HepG2 (cell line): ENCODE results near the gene IL5RA. TPM values are rescaled to one million over a fixed set of nuclear protein-coding genes. Genes with fewer than 3 reads are reported as not detected.

ENCODE experiments used
- ATAC-seq: fragments of 200-7000 bp; cut with Tn5 transposase; 3 replicates; pipeline ENCODE4 v1.9.1; 2020; ENCODE audit warnings: mild to moderate bottlenecking, moderate library complexity
- BruUV-seq: library from RNA; stranded (reverse); fragments of 400-500 nt; replicated peaks from 2 replicates; lab custom pipeline; 2021; lab: Mats Ljungman, UMichigan
- CTCF ChIA-PET: fragments of 300-600 bp; formaldehyde crosslinking; extraction: SDS; loops from one replicate; lab custom pipeline; 2021; ENCODE audit warnings: low total read pairs, inconsistent platforms, low intra/inter-chr PET ratio; lab: Yijun Ruan, JAX
- POLR2A ChIA-PET: fragments of 350-600 bp; sonication (Branson Sonifier 250); formaldehyde crosslinking; loops from one replicate; lab custom pipeline; 2020; ENCODE audit warnings: antibody characterized with exemption, inconsistent platforms; lab: Yijun Ruan, JAX
- DNase-seq: peaks from one replicate; pipeline ENCODE4 v3.0.0-alpha.2; 2015; ENCODE audit warnings: low spot score
- FAIRE-seq: peaks from 3 replicates; lab custom pipeline; 2011; peaks lifted over from hg19 to GRCh38; lab: Jason Lieb, UNC
- H2AFZ ChIP-seq: one replicate; pipeline ENCODE4 v1.6.1; 2011; ENCODE audit warnings: low read length, inconsistent platforms
- H3K27ac ChIP-seq: fragments of 300-600 bp; 3 replicates; pipeline ENCODE4 v1.8.0; 2011; ENCODE audit warnings: mixed run types, mild to moderate bottlenecking, mixed read lengths, low read length, inconsistent platforms; ENCODE audit not compliant: insufficient read depth; ENCODE audit errors: extremely low read length
- H3K27me3 ChIP-seq, 2 experiments: fragments of 200-600 bp in 1 of 2; 2 replicates in 1 of 2; 3 replicates in 1 of 2; pipeline versions ENCODE4 v1.6.0 to v1.8.0; 2011; ENCODE audit warnings: low read length in 2 of 2, mild to moderate bottlenecking in 2 of 2, moderate library complexity in 2 of 2, inconsistent platforms in 1 of 2; ENCODE audit not compliant: insufficient read depth in 2 of 2, control insufficient read depth in 1 of 2
- H3K36me3 ChIP-seq, 2 experiments: fragments of 200-600 bp in 1 of 2; replicated peaks in 1 of 2; 2 replicates in 1 of 2; 3 replicates in 1 of 2; pipeline versions ENCODE4 v1.5.1 to v1.8.0; 2011; ENCODE audit warnings: low read length in 2 of 2, inconsistent platforms in 1 of 2; ENCODE audit not compliant: insufficient read depth in 2 of 2, control insufficient read depth in 1 of 2
- H3K4me1 ChIP-seq: 2 replicates; pipeline ENCODE4 v1.5.1; 2012; ENCODE audit warnings: low read length, inconsistent platforms; ENCODE audit not compliant: insufficient read depth
- H3K4me2 ChIP-seq: 2 replicates; pipeline ENCODE4 v1.6.0; 2011; ENCODE audit warnings: low read depth, low read length, inconsistent platforms
- H3K4me3 ChIP-seq, 3 experiments: fragments of 200-600 bp in 1 of 3; sonication (generic), shearing (Covaris generic) in 1 of 3; replicated peaks in 1 of 3; 2 replicates each; pipeline ENCODE4 v1.5.1; 2011 to 2016; ENCODE audit warnings: low read length in 3 of 3, inconsistent platforms in 2 of 3, low read depth in 2 of 3, mild to moderate bottlenecking in 2 of 3, control low read depth in 1 of 3, mixed read lengths in 1 of 3; ENCODE audit not compliant: insufficient read depth in 1 of 3
- H3K79me2 ChIP-seq: one replicate; pipeline ENCODE4 v1.6.1; 2011; ENCODE audit warnings: low read length, inconsistent platforms; ENCODE audit not compliant: insufficient read depth
- H3K9ac ChIP-seq: 2 replicates; pipeline ENCODE4 v1.6.0; 2011; ENCODE audit warnings: mild to moderate bottlenecking, low read depth, low read length, inconsistent platforms; ENCODE audit not compliant: insufficient read depth
- H3K9me3 ChIP-seq: 2 replicates; pipeline ENCODE4 v1.5.1; 2012; ENCODE audit warnings: mild to moderate bottlenecking, low read length
- H4K20me1 ChIP-seq: 2 replicates; pipeline ENCODE4 v1.6.0; 2011; ENCODE audit warnings: inconsistent platforms, mild to moderate bottlenecking, low read length, moderate library complexity; ENCODE audit not compliant: insufficient read depth
- RBM22 ChIP-seq: fragments of 200-400 bp; formaldehyde crosslinking; optimal IDR thresholded peaks from 2 replicates; pipeline ENCODE3; 2017; ENCODE audit warnings: mild to moderate bottlenecking, low read length, moderate library complexity
- SPEN ChIP-seq: sonication (generic); formaldehyde crosslinking; IDR thresholded peaks from 2 replicates; pipeline ENCODE4 v1.5.1; 2020; ENCODE audit warnings: low read depth, mild to moderate bottlenecking, missing genetic modification reagents
- ZNF703 ChIP-seq: sonication (generic); formaldehyde crosslinking; IDR thresholded peaks from 2 replicates; pipeline ENCODE4 v1.5.1; 2020; ENCODE audit warnings: missing genetic modification reagents, mild to moderate bottlenecking, moderate library complexity, borderline replicate concordance
- ZNF776 ChIP-seq: sonication (generic); formaldehyde crosslinking; IDR thresholded peaks from 2 replicates; pipeline ENCODE4 v1.4.0; 2020; ENCODE audit warnings: mild to moderate bottlenecking, missing genetic modification reagents
- WGBS: methylation state at CpG from one replicate; pipeline ENCODE4 v1.1.6; 2017; ENCODE audit warnings: low lambda C conversion rate; 5-methylcytosine and 5-hydroxymethylcytosine counted together
- in situ Hi-C: cut with HindIII; loops from 2 replicates; pipeline ENCODE4 v1.10.0; 2017; ENCODE audit warnings: low pct_unique_long_range_greater_than_20kb; ENCODE audit not compliant: extremely low pct_ligation_motif_present
- intact Hi-C: fragments of 100-400 bp; cut with micrococcal nuclease; formaldehyde crosslinking; loops from one replicate; pipeline ENCODE4 v1.10.0; 2022; ENCODE audit not compliant: unreplicated experiment
- polyA plus RNA-seq, 8 experiments: library from polyadenylated mRNA; depleted of rRNA in 3 of 8; stranded (reverse) in 7 of 8; unstranded in 1 of 8; fragments of >200 nt; fragmentation: Illumina TruSeq in 4 of 8; extraction: Trizol in 4 of 8; gene quantifications; 2 replicates each; pipeline versions ENCODE4 v1.2.1 to v1.2.3, GENCODE V29; 2011 to 2016; ENCODE audit warnings: low read depth in 4 of 8, missing spikeins in 1 of 8, mixed read lengths in 1 of 8; ENCODE audit not compliant: insufficient read depth in 1 of 8
- total RNA-seq, 5 experiments: library from RNA; depleted of rRNA; stranded (reverse); fragments of >200 nt; fragmentation: Illumina TruSeq; extraction: Trizol; gene quantifications; 2 replicates each; pipeline ENCODE4 v1.2.3, GENCODE V29; 2016; ENCODE audit warnings: low read depth in 1 of 5
- TF ChIP-seq, protein P1 (sequence below): IDR thresholded peaks from 2 replicates; pipeline ENCODE4 v1.6.1; 2012; ENCODE audit warnings: inconsistent platforms
- TF ChIP-seq, protein P2 (sequence below): sonication (generic); formaldehyde crosslinking; IDR thresholded peaks from 2 replicates; pipeline ENCODE4 v1.8.1; 2023; ENCODE audit warnings: missing genetic modification reagents, mild to moderate bottlenecking, borderline replicate concordance
- TF ChIP-seq, protein P3 (sequence below): sonication (generic); formaldehyde crosslinking; IDR thresholded peaks from 2 replicates; pipeline ENCODE4 v1.8.0; 2022; ENCODE audit warnings: mild to moderate bottlenecking, missing genetic modification reagents, borderline replicate concordance

Gene IL5RA
- total and polyA plus RNA-seq, 2 of the 13 experiments (the other 11 are each of a cell fraction or from before 2014, with no cell fraction given): not detected

DNA sequence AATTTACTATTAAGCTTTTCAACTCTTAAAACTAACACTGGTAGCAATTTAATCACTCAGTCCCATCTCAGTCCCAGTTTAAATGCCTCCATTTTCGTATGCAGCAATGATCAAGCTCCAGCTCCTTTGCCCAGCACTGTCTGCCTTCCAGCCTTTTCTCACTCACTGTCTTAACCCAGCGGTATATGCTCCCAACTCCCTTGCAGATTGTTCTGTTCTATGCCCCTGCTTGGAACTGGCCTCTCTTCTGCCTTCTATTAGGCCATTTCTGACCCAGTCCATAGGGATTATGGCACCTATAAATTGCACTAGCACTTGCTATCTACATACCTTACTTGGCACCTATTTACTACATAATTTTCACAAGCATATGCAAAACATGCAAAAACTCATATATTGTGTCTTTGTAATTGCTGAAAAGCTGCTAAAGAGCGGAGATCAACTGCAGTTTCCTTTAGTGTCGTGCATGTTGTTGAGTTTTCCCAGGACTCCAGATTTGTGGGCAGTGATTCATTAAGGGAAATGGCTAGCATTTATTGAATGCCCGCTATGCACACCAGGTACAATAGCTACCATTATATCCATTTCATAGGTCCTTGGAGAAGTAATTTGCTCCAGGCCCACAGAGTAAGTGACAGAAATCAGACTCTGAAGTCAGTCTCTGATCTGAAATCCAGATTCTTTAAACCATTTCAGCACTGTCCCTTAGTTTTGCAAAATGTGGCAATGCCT lies 44.9 kb upstream of the IL5RA start:
- no peak for TF ChIP-seq ZNF703 (CRISPR knock-in tag)
- TF ChIP-seq RBM22: peak; percentile 85

DNA sequence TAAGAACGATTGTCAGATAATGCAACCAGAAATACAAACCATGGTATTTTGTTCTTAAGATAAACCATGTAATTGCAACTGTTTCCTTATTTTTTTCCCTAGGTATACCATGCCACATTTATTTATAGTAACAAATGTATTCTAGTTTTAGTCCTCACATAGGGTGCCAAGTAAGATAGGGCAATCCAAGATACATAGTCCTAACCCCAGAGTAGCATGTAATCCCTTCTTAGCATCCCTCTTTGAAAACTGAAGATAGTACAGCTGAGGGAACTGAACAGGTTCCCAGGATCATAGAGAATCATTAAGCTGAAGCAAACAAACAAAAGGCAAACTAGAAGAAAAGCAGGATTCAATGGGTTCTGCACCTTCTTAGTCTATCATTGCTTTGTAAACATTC lies 41.3 kb upstream of the IL5RA start:
- H3K79me2 ChIP-seq: no peaks in the 10 kb centered on the region
- H3K4me2 ChIP-seq: no peak overlapping the region
- WGBS: 76% methylated on average over 1 of the region's 1 CpG
- CTCF ChIA-PET: no interaction called here
- H4K20me1 ChIP-seq: no peaks in the 10 kb centered on the region
- H3K9me3 ChIP-seq: no peaks in the 10 kb centered on the region
- H3K4me1 ChIP-seq: no peaks in the 10 kb centered on the region
- no peak overlapping the region for H3K27ac ChIP-seq
- H3K27me3 ChIP-seq: no peaks in the 10 kb centered on the region
- intact Hi-C loops (no loop called here), in situ Hi-C loops (no loop called here)
- POLR2A ChIA-PET: no interaction called here
- peaks cover 3 to 72% of the 10 kb centered on the region in 2 experiments for H3K36me3 ChIP-seq
- FAIRE-seq (no peak), ATAC-seq (no peak), DNase-seq (no peak)
- BruUV-seq: no TSS peak
- H3K4me3 ChIP-seq: no peak overlapping the region
- no peak overlapping the region for H2AFZ ChIP-seq
- TF ChIP-seq ZNF776 (CRISPR knock-in tag) (no peak), RBM22 (peak; percentile 77), SPEN (CRISPR knock-in tag) (no peak)
- TF ChIP-seq, protein P1, sequence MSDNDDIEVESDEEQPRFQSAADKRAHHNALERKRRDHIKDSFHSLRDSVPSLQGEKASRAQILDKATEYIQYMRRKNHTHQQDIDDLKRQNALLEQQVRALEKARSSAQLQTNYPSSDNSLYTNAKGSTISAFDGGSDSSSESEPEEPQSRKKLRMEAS: no peak
- TF ChIP-seq, protein P2, sequence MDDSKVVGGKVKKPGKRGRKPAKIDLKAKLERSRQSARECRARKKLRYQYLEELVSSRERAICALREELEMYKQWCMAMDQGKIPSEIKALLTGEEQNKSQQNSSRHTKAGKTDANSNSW: no peak
- TF ChIP-seq, protein P3, sequence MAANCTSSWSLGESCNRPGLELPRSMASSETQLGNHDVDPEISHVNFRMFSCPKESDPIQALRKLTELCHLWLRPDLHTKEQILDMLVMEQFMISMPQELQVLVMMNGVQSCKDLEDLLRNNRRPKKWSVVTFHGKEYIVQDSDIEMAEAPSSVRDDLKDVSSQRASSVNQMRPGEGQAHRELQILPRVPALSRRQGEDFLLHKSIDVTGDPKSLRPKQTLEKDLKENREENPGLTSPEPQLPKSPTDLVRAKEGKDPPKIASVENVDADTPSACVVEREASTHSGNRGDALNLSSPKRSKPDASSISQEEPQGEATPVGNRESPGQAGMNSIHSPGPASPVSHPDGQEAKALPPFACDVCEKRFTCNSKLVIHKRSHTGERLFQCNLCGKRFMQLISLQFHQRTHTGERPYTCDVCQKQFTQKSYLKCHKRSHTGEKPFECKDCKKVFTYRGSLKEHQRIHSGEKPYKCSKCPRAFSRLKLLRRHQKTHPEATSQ (CRISPR knock-in tag): no peak
- H3K9ac ChIP-seq: no peak overlapping the region

More for the DNA sequence above, 44.9 kb upstream of the IL5RA start:
- CTCF ChIA-PET: no interaction called here
- no peak overlapping the region for H3K4me2 ChIP-seq
- FAIRE-seq: no peak
- DNase-seq: no peak
- no peak overlapping the region for H3K27ac ChIP-seq
- in situ Hi-C loops (no loop called here), intact Hi-C loops (no loop called here)
- H3K4me3 ChIP-seq: no peak overlapping the region
- POLR2A ChIA-PET: no interaction called here
- H3K79me2 ChIP-seq: no peaks in the 10 kb centered on the region
- H3K4me1 ChIP-seq: no peaks in the 10 kb centered on the region
- no peaks in the 10 kb centered on the region for H3K9me3 ChIP-seq
- no peaks in the 10 kb centered on the region for H3K27me3 ChIP-seq
- H3K9ac ChIP-seq: no peak overlapping the region
- H3K36me3 ChIP-seq: peaks cover 3 to 69% of the 10 kb centered on the region in 2 experiments
- no peak overlapping the region for H2AFZ ChIP-seq
- 96% methylated on average over 5 of the region's 5 CpGs for WGBS
- no TSS peak for BruUV-seq
- no peaks in the 10 kb centered on the region; the same call in 1 of the 2 replicates for H4K20me1 ChIP-seq
- no peak for ATAC-seq
